HG02885 (cell line): ENCODE data around the gene AGBL4.

Experiments used
- ATAC-seq: cut with Tn5 transposase; IDR thresholded peaks from one replicate; pipeline ENCODE4 v1.9.1; 2021; ENCODE audit warnings: mild to moderate bottlenecking; ENCODE audit not compliant: unreplicated experiment, poor library complexity

The AGBL4 gene

DNA sequence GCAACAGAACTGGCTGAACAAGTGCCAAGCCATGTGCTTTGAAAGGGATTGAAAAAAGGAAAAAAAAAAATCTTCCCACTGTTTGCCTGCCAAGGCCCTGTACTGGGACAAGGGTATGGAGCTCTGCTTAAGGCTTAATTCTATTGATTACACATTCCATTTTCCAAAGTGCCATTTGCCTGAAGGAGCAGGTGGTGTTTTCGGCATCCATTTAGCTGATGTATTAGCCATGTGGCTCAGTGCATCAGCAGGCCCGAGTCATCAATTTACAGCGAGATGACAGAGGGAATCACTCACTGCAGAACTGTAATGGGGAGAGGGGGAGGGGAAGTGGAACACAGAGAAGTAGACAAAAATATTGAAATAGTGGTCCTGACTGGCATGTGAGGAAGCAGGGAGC lies 1102.9 kb downstream of the AGBL4 start:
- no peak for ATAC-seq

DNA sequence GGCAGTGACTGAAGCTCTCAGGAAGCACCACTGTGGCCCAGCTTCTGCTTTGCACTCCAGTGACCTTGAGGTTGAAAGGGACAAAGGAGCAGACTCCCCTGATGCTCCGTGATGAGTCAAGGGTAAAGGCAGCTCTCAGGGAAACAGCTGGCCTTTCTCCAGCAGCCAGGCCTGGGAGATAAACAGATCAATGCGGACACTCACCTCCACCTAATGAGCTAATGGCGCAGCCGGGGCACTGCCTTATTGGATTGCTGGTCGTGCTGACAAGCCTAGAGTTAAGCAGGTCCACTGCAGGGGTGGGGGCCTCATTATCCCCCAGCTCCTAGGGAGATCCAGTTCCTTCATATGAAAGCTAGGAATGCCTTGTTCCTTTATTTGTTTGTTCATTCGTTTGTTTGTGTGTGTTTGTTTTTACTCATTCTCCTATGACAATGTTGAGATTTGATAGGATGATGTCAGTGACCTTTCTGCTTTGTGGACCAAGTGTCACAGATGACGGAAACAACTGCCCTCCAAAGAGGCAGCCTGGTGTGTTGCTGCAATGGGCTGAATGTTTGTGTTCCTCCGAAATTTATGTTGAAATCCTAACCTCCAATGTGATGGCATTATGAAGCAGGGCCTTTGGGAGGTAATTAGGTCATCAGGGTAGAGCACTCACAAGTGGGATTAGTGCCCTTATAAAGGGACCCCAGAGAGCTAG lies 1105.7 kb downstream of the AGBL4 start:
- no peak for ATAC-seq

DNA sequence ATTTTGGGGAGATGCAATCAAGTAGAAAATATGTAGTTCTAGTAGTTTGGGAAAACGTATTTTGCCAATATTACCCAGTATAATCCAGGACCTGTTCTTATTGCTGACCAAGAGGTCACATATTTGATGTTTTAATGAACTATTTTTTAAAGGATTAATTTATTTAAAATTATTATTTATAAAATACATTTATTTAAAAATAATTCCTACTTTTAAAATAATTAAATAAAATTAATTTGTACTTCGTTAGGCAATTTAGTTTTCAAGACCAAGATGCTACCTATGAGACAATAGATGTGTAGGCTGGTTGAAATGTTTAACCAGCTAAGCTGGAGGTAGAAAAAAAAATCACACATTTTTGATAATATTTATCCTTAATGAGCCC lies 1106.7 kb downstream of the AGBL4 start:
- ATAC-seq: no peak

DNA sequence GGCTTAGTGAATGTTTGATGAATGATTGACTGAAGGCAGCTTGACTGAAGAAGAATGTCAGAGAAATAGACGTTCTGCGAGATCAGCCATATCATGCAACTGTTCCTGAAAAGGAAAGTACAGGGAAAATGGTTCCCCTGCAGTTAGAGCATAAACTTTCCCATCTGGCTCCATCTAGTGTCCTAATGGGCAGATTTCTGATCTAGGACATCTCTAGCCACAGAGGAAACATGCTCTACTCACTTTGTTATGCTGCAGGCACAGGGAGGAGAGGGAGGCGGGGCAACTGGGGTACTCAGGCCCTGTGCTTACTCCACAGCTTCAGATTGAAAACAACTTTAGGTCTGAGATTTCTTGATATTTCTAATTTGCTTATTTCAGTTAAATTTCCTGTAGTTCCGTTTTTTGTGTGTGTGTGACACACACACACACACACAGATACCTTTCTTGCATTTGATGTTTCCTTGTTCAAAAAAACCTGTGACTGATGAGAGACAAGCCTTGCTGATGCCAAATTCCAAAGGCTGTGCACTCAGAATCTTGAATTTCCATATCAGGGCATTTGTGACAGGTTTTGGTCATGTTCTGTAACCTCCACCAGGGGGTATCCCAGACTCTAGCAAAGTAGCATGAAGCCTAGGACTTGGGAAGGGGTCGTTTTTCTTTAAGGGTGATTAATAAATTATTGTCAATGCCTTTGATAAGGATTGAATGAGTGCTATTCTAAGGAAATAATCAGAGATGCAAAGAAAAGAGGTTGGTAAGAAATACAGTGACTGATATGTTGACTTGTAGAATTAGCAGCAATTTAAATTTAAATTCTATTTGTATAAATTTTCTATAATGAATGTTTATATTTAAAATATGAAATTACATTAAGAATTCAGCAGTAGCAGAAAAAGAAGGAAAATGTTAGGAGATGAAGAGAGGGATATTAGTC lies 1107.4 kb downstream of the AGBL4 start:
- ATAC-seq: no peak

DNA sequence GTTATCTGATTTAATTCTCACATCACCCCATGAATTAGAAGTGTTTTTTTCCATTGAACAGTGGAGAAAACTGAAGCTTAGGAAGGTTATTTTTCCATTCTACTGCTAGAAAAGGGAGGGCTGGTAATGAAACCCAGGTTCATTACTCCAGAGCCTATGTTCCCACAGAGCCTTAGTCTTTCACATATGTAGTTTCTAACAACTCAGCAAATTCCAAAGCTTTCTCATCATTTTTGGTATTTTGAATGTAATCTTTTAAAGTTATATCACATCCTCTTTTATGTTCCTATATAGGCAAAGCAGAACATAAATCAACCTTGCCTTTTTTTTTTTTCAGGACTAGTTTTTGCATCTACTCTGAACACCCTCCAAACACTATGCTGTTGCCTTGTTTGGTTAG lies 1115.1 kb downstream of the AGBL4 start:
- no peak for ATAC-seq

DNA sequence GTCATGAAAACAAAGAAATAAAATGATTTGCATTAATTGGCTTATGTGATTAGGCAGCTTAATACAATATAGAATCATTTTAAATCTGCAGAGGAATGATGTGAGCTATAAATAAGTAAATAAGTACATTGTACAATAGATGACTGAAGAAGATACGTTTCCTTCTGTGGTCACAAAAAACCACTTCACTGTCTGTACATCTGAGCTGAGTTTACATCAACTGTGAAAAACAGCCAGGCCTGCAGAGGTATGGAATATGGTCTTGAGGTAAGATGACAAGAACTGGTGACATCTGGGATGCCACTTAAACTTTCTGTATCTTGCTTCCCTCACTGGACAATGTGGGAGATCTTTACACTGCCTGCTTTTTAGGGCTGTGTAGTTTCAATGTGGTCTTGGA lies 1117.0 kb downstream of the AGBL4 start:
- no peak for ATAC-seq

DNA sequence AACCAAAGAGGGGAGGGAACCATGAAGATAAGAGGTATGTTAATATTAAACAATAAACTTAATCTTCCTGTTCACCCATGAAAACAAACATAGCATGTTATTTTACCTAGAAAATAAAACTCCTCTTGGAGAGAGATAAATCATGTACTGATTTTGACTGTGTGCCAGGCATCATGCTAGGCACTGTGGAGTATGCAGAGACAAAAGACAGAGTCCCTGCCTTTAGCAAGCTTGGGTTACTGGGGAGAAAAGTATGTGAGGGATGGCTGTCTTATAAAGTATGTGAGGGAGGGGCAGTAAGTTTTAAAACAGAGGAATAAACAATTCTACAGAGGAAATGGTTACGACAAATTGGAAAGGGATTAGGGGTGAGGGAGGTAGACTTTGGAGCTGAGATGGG lies 1117.6 kb downstream of the AGBL4 start:
- no peak for ATAC-seq

DNA sequence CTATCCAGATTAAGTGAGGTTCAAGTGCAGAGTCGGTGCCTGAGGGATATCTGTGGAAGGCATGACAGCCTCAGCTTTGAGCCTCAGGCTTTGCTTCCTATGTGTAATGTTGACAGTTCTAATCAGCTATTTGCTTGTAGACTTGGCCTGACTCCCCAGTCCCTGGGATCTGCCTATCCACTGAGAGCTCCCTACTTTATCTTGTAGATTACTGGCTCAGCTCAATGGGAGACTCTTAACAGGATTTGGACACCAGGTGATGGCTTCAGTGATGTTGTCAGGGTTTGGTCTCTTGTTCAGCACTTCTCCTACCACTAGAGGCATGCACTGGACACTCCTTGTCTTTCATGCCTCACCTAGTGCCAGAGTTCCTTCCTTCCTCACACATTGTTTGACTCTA lies 1120.5 kb downstream of the AGBL4 start:
- ATAC-seq: no peak

DNA sequence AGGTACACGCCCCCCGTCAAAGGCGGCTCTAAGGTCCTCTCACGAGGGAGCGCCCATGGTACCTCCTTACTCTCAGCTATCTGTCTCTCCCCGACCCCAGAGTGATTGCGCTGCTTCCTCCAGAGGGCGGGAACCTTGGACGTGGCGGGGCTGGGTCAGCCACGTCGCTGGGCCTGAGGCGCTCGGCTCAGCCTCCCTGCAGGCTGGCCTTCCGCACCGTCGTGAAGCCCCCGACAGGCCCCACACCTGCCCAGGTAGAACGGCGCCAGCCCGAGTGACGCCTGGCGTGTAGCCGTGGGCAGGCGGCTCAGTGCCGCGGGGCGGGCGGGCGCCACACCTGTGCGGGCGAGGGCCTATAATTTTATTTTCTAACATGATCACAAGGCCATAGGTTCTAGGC lies 1124.9 kb downstream of the AGBL4 start:
- no peak for ATAC-seq

DNA sequence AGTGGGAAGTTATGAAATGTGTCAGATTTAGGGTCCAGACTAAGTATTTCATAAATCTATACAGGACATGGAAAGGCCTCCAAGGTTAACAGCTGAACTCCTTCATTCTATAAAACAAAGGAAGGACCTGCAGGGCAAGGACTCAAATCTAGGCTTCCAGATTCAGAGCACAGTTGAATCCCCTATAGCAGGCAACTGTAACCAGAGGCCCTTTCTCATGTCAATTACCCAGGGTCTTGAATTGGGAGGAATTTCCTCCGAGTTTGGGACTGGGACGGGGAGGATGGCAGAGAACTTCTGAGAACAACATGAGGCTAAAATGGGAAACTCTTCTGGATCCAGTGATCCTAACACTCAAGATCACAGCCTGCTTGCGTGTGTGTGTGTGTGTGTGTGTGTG lies 1134.1 kb downstream of the AGBL4 start:
- no peak for ATAC-seq

DNA sequence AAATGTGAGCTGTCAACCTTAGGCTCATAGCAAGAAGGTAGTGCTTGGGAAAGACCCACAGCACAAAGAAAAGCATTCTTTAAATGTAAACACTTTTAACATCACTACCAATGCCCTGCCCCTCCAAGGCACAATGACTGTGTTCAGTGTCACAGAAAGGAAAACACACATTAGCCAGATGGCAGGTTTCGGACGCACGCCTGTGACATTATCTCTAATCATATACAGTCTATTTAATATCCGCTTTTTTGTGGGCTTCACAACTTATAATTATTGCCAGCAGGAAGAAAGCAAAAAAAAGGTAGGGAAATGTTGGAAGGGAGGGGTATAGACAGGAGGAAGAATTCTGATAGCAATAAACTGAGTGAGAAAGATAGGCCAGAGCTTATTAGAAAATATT lies 1134.7 kb downstream of the AGBL4 start:
- no peak for ATAC-seq

DNA sequence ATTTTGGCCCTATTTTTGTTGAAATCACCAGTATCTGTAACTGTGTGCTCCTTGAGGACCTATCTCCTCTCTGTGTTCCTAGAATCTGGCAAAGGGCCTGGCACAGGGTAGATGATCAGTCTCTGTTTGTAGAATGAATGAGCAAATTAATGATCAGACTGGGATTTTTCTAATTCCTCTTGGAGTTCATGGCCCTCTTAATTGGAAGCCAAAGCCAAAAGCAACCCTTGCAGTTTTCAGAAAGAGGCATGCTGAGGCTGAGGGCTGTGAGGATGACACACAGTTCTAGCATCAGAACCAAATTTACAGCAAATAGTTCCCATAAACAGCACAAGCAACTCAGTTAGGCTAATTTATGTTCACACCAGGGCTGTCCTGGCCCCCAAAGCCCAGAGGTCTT lies 1136.0 kb downstream of the AGBL4 start:
- no peak for ATAC-seq

DNA sequence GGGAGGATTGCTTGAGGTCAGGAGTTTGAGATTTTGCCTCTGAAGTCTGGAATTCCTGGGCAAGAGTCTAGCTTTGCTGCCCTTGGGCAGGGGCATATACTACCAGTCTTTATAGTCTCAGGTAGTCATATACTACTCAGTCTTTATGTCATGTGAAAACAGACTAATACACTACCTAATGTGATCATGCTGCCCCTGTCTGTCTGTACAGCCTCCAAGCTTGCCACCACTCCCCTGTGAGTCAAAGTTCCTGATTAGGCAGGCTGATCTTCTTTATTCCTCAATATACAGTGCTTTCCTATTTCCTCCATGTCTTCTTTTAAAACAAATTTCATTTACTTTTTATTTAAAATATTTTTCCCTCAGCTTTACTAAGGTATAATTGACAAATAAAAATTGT lies 1141.7 kb downstream of the AGBL4 start:
- ATAC-seq: no peak

DNA sequence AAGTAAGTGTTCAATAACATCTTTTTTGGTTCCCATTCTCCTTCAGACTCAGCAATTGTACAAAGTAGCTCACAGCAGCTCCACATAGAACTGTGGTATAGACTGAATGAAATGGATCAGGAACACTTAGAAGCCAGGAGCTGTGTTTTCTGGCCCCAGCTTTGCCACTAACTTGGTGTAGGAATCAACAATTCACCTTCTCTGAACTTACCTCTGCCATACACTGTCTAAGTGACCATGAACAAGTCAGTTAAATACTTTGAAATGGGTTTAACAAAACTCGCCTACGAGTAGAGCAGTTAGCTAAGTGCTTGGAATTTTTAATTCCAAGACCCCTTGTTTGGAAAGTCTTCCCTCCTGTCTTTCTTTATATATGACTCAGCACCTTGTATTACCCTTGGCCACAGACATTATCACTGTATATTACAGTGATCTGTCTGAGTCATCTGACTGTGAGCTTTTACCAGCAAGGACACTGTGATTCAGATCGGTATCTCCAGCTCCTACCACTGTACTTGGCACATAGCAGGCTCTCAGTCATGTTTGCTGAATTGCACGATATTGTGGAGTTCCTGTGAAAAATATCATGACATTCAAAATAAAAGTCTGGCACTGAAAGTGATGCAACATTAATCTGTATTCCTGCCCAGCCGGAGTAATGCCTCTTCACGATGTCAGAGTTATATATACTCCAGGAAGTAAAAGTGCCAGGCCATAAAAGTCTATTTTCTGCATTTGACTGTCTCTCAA lies 1145.4 kb downstream of the AGBL4 start:
- ATAC-seq: no peak

DNA sequence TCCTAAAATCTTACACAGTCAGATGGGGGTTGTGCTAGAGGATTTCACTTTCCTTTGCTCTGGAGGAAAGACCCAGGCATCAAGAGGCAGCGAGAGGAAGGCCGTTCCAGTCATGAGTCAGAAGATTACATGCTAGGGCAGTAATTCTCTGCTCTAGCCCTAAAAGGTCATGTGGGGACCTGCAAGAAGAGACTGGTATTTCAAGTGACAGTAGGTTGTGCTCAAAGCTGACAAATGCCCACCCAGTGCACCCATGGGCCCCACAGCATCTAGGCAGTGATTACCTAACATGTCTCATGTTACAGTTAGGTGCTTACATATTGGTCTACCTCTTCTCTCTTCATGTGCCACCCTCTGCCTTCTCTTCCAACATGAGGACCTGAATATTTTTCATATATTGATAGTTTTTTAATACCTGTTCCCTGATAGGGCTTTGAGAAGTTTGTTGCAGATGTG lies 1147.4 kb downstream of the AGBL4 start:
- no peak for ATAC-seq

DNA sequence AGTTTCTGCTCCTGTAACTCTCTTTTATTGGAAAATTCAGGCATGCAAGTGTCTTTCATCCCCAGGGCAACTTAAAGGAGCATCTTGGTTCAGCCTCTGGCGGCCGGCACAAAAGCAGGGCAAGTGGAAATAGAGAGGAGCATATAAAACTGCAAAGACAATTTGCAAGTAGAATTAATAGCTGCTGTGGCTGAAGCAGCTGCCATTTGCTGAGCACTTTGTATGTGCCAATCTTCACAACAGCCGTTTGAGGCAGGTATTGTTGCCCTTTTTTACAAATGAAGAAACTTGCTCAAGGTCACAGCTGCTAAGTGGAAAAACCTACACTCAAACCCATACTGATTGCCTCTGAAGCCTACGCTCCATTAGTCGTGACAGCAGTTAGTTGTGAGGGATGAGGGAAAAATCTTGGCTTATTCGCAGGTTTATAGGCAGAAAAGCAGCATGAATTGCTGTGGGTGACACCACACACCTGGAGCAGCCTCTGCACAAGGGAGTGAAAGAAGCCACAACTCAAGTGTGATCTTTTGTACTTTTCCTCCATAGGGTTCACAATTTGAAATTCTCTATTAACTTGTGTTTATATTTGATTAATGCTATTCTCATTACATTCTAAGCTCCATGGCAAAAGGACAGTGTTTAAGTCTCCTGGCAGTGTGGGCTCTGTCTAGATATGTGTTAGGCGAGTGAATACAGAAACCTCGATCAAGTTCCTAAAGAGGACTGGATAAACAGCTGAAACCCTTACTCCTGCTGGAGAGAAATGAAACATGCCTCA lies 1148.0 kb downstream of the AGBL4 start:
- no peak for ATAC-seq

DNA sequence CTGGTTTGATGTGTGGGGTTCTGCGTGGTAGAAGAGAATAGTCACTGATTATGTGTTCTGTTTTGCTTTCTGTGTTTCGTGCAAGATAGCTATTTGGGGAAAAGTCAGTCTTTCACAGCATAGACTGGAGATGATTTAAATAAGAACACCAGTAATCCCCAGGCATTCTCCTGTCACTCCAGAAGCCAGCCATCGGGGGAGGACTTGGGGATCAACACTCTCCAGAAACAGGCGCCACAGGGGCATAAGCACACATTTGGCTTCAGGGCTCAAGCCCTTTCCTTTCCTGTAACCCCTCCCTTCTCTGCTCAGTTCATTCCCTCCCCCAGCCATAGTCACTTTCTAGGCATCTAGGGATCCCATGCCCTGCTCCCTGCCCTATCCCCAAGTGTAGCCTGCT lies 1149.8 kb downstream of the AGBL4 start:
- no peak for ATAC-seq

DNA sequence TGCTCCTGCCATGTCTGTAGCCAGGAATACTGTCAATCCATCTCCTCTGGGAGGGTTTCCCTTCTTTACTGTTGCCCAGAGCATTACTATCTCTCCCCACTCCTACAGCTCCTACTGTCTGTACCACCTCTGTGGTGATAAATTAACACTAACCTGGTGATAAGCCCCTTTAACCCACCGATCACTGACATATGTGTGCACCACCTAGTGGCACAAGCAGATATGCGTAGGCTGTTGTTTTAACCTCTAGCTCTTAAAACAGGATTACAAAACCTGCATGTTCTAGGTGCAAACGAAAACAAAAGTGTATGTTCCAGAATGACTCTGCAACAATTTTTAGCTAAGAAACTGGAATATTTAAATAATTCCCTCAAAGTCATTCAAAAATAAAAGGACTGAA lies 1153.2 kb downstream of the AGBL4 start:
- ATAC-seq: peak; percentile 75

DNA sequence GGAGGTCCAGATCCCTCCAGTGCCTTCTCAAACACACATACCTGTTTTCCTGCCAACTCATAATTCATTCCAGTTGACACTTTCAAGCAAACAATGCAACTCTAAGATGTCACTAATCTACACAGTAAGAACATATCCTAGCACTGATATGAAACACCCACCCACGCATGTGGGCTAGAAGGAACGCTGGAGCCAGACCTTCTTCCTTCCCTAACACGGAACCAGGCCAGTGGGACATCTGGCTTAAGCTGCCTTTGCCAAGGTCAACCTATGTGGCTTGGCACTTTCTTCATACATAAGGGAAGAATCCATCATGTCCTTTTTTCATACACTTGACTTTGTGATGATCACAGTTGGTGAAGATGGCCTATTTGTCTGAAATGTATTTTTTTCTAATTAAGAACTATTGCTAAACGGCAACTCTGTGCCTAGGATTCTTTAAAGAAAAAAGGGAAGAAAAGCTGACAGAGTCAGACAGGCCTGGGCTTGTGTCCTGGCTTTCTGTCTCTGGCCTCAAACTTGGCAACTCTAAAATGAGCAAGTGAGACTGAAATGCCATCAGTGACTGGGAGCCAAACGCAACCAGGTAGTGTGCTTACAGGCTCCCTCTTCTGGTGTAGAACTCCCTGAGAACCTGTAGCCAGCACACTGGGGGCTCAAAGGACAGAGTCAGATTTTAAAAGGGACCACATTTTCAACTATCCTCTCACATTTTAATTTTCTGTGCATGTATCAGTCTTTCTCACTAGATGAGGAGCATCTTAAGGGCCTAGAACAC lies 1154.4 kb downstream of the AGBL4 start:
- ATAC-seq: no peak
